IMR-90 (cell line): ENCODE data around the gene TCERG1L.

Source experiments
- BHLHE40 ChIP-seq: fragments of 150-350 bp; IDR thresholded peaks from 2 replicates; pipeline ENCODE4 v1.6.1; 2016; ENCODE audit warnings: mild to moderate bottlenecking, low read depth, low read length
- CEBPB ChIP-seq: IDR thresholded peaks from 2 replicates; pipeline ENCODE4 v1.6.1; 2012; ENCODE audit warnings: low read depth, low read length, improper control_type of control experiment
- CHD1 ChIP-seq: IDR thresholded peaks from 2 replicates; pipeline ENCODE4 v1.6.1; 2012; ENCODE audit warnings: low read depth, low read length, improper control_type of control experiment
- CTCF ChIP-seq: conservative IDR thresholded peaks from 2 replicates; pipeline ENCODE4 v1.5.1; 2012; ENCODE audit warnings: mild to moderate bottlenecking, low read depth, low read length, improper control_type of control experiment
- POLR2A ChIP-seq: IDR thresholded peaks from 2 replicates; pipeline ENCODE4 v1.6.1; 2012; ENCODE audit warnings: mild to moderate bottlenecking, low read depth, low read length
- RAD21 ChIP-seq: IDR thresholded peaks from 2 replicates; pipeline ENCODE4 v1.6.1; 2012; ENCODE audit warnings: low read length, improper control_type of control experiment
- RFX5 ChIP-seq: IDR thresholded peaks from 2 replicates; pipeline ENCODE4 v1.8.0; 2012; ENCODE audit warnings: low read depth, mild to moderate bottlenecking, low read length, moderate library complexity
- SMC3 ChIP-seq: fragments of 150-350 bp; IDR thresholded peaks from 2 replicates; pipeline ENCODE4 v1.6.1; 2016; ENCODE audit warnings: low read depth, mild to moderate bottlenecking, antibody characterized with exemption, low read length, moderate library complexity
- TF ChIP-seq, protein P1 (sequence below): fragments of 150-350 bp; IDR thresholded peaks from 2 replicates; pipeline ENCODE4 v1.6.1; 2017; ENCODE audit warnings: mild to moderate bottlenecking, antibody characterized with exemption, low read length, low read depth

DNA sequence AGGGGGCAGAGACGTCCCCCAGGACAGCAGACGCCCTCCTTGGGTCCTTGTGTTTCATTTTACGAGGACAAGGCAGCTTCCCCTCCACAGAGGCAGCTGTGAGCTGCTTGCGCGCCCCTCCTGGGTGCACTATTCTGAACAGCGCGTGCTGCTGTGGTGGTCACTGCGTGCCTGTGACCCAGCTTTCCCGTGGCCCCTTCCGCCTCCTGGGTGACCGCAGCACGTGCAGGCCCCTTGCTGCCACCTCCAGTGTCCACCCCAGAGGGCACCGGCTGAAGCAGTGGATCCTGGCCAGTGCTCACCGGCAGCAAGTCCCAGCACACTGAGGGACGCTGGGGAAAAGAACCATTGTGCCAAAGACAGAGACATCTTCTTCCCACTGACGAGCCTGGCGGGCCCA, 81.4 kb downstream of the TCERG1L start:
- TF ChIP-seq CEBPB, result no peak
- TF ChIP-seq CTCF, result no peak
- TF ChIP-seq, protein P1, sequence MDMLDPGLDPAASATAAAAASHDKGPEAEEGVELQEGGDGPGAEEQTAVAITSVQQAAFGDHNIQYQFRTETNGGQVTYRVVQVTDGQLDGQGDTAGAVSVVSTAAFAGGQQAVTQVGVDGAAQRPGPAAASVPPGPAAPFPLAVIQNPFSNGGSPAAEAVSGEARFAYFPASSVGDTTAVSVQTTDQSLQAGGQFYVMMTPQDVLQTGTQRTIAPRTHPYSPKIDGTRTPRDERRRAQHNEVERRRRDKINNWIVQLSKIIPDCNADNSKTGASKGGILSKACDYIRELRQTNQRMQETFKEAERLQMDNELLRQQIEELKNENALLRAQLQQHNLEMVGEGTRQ, result no peak
- TF ChIP-seq BHLHE40, result no peak
- no peak for TF ChIP-seq RFX5
- TF ChIP-seq SMC3, result no peak
- TF ChIP-seq CHD1, result no peak
- no peak for TF ChIP-seq POLR2A
- no peak for TF ChIP-seq RAD21
